HepG2 (cell line): ENCODE measurements around the gene CCDC180. TPM values are rescaled to one million over a fixed set of nuclear protein-coding genes. Genes with fewer than 3 reads are reported as not detected.
"Not testable (repeated sequence)": the region's sequence is repeated elsewhere in the genome, so short reads cannot be mapped to it uniquely, and the experiment has no call there.

Source experiments
- ATAC-seq: fragments of 200-7000 bp; cut with Tn5 transposase; 3 replicates; pipeline ENCODE4 v1.9.1; 2020; ENCODE audit warnings: mild to moderate bottlenecking, moderate library complexity
- BruUV-seq: library from RNA; stranded (reverse); fragments of 400-500 nt; replicated peaks from 2 replicates; lab custom pipeline; 2021; lab: Mats Ljungman, UMichigan
- CTCF ChIA-PET: fragments of 300-600 bp; formaldehyde crosslinking; extraction: SDS; loops from one replicate; lab custom pipeline; 2021; ENCODE audit warnings: low total read pairs, inconsistent platforms, low intra/inter-chr PET ratio; lab: Yijun Ruan, JAX
- POLR2A ChIA-PET: fragments of 350-600 bp; sonication (Branson Sonifier 250); formaldehyde crosslinking; loops from one replicate; lab custom pipeline; 2020; ENCODE audit warnings: antibody characterized with exemption, inconsistent platforms; lab: Yijun Ruan, JAX
- DNase-seq: peaks from one replicate; pipeline ENCODE4 v3.0.0-alpha.2; 2015; ENCODE audit warnings: low spot score
- FAIRE-seq: peaks from 3 replicates; lab custom pipeline; 2011; peaks lifted over from hg19 to GRCh38; lab: Jason Lieb, UNC
- H2AFZ ChIP-seq: one replicate; pipeline ENCODE4 v1.6.1; 2011; ENCODE audit warnings: low read length, inconsistent platforms
- H3K27ac ChIP-seq: fragments of 300-600 bp; 3 replicates; pipeline ENCODE4 v1.8.0; 2011; ENCODE audit warnings: mixed run types, mild to moderate bottlenecking, mixed read lengths, low read length, inconsistent platforms; ENCODE audit not compliant: insufficient read depth; ENCODE audit errors: extremely low read length
- H3K27me3 ChIP-seq, 2 experiments: fragments of 200-600 bp in 1 of 2; 2 replicates in 1 of 2; 3 replicates in 1 of 2; pipeline versions ENCODE4 v1.6.0 to v1.8.0; 2011; ENCODE audit warnings: low read length in 2 of 2, mild to moderate bottlenecking in 2 of 2, moderate library complexity in 2 of 2, inconsistent platforms in 1 of 2; ENCODE audit not compliant: insufficient read depth in 2 of 2, control insufficient read depth in 1 of 2
- H3K36me3 ChIP-seq, 2 experiments: fragments of 200-600 bp in 1 of 2; replicated peaks in 1 of 2; 2 replicates in 1 of 2; 3 replicates in 1 of 2; pipeline versions ENCODE4 v1.5.1 to v1.8.0; 2011; ENCODE audit warnings: low read length in 2 of 2, inconsistent platforms in 1 of 2; ENCODE audit not compliant: insufficient read depth in 2 of 2, control insufficient read depth in 1 of 2
- H3K4me1 ChIP-seq: 2 replicates; pipeline ENCODE4 v1.5.1; 2012; ENCODE audit warnings: low read length, inconsistent platforms; ENCODE audit not compliant: insufficient read depth
- H3K4me2 ChIP-seq: 2 replicates; pipeline ENCODE4 v1.6.0; 2011; ENCODE audit warnings: low read depth, low read length, inconsistent platforms
- H3K4me3 ChIP-seq, 3 experiments: fragments of 200-600 bp in 1 of 3; sonication (generic), shearing (Covaris generic) in 1 of 3; replicated peaks in 1 of 3; 2 replicates each; pipeline ENCODE4 v1.5.1; 2011 to 2016; ENCODE audit warnings: low read length in 3 of 3, inconsistent platforms in 2 of 3, low read depth in 2 of 3, mild to moderate bottlenecking in 2 of 3, control low read depth in 1 of 3, mixed read lengths in 1 of 3; ENCODE audit not compliant: insufficient read depth in 1 of 3
- H3K79me2 ChIP-seq: one replicate; pipeline ENCODE4 v1.6.1; 2011; ENCODE audit warnings: low read length, inconsistent platforms; ENCODE audit not compliant: insufficient read depth
- H3K9ac ChIP-seq: 2 replicates; pipeline ENCODE4 v1.6.0; 2011; ENCODE audit warnings: mild to moderate bottlenecking, low read depth, low read length, inconsistent platforms; ENCODE audit not compliant: insufficient read depth
- H3K9me3 ChIP-seq: 2 replicates; pipeline ENCODE4 v1.5.1; 2012; ENCODE audit warnings: mild to moderate bottlenecking, low read length
- H4K20me1 ChIP-seq: 2 replicates; pipeline ENCODE4 v1.6.0; 2011; ENCODE audit warnings: inconsistent platforms, mild to moderate bottlenecking, low read length, moderate library complexity; ENCODE audit not compliant: insufficient read depth
- AGO1 ChIP-seq: fragments of 200-400 bp; formaldehyde crosslinking; IDR thresholded peaks from 2 replicates; pipeline ENCODE4 v1.6.1; 2017; ENCODE audit warnings: mild to moderate bottlenecking, low read depth, low read length, moderate library complexity; ENCODE audit not compliant: poor library complexity, severe bottlenecking
- ATF6 ChIP-seq: sonication (generic); formaldehyde crosslinking; conservative IDR thresholded peaks from 2 replicates; pipeline ENCODE4 v1.4.0; 2020; ENCODE audit warnings: missing genetic modification reagents
- FOSL2 ChIP-seq: sonication (generic); formaldehyde crosslinking; IDR thresholded peaks from 2 replicates; pipeline ENCODE4 v1.4.0; 2020; ENCODE audit warnings: missing genetic modification reagents
- JUND ChIP-seq: sonication (generic); formaldehyde crosslinking; IDR thresholded peaks from 2 replicates; pipeline ENCODE4 v1.8.0; 2022; ENCODE audit warnings: mild to moderate bottlenecking, missing genetic modification reagents
- MTF1 ChIP-seq: sonication (generic); formaldehyde crosslinking; IDR thresholded peaks from 2 replicates; pipeline ENCODE4 v1.5.0; 2020; ENCODE audit warnings: missing genetic modification reagents
- REL ChIP-seq: sonication (generic); formaldehyde crosslinking; conservative IDR thresholded peaks from 2 replicates; pipeline ENCODE4 v1.8.0; 2022; ENCODE audit warnings: mild to moderate bottlenecking, missing genetic modification reagents, moderate library complexity
- SIN3A ChIP-seq: IDR thresholded peaks from 2 replicates; pipeline ENCODE4 v1.6.1; 2011; ENCODE audit warnings: low read depth, mild to moderate bottlenecking, control low read depth, low read length, borderline replicate concordance
- ZFP91 ChIP-seq: sonication (generic); formaldehyde crosslinking; IDR thresholded peaks from 2 replicates; pipeline ENCODE4 v1.9.0; 2022; ENCODE audit warnings: missing genetic modification reagents, mild to moderate bottlenecking, borderline replicate concordance
- WGBS: methylation state at CpG from one replicate; pipeline ENCODE4 v1.1.6; 2017; ENCODE audit warnings: low lambda C conversion rate; 5-methylcytosine and 5-hydroxymethylcytosine counted together
- in situ Hi-C: cut with HindIII; loops from 2 replicates; pipeline ENCODE4 v1.10.0; 2017; ENCODE audit warnings: low pct_unique_long_range_greater_than_20kb; ENCODE audit not compliant: extremely low pct_ligation_motif_present
- intact Hi-C: fragments of 100-400 bp; cut with micrococcal nuclease; formaldehyde crosslinking; loops from one replicate; pipeline ENCODE4 v1.10.0; 2022; ENCODE audit not compliant: unreplicated experiment
- polyA plus RNA-seq, 8 experiments: library from polyadenylated mRNA; depleted of rRNA in 3 of 8; stranded (reverse) in 7 of 8; unstranded in 1 of 8; fragments of >200 nt; fragmentation: Illumina TruSeq in 4 of 8; extraction: Trizol in 4 of 8; gene quantifications; 2 replicates each; pipeline versions ENCODE4 v1.2.1 to v1.2.3, GENCODE V29; 2011 to 2016; ENCODE audit warnings: low read depth in 4 of 8, missing spikeins in 1 of 8, mixed read lengths in 1 of 8; ENCODE audit not compliant: insufficient read depth in 1 of 8
- total RNA-seq, 5 experiments: library from RNA; depleted of rRNA; stranded (reverse); fragments of >200 nt; fragmentation: Illumina TruSeq; extraction: Trizol; gene quantifications; 2 replicates each; pipeline ENCODE4 v1.2.3, GENCODE V29; 2016; ENCODE audit warnings: low read depth in 1 of 5

CCDC180 gene
- total and polyA plus RNA-seq, 2 of the 13 experiments (the other 11 are each of a cell fraction or from before 2014, with no cell fraction given), result 2.2 to 2.5 TPM

DNA sequence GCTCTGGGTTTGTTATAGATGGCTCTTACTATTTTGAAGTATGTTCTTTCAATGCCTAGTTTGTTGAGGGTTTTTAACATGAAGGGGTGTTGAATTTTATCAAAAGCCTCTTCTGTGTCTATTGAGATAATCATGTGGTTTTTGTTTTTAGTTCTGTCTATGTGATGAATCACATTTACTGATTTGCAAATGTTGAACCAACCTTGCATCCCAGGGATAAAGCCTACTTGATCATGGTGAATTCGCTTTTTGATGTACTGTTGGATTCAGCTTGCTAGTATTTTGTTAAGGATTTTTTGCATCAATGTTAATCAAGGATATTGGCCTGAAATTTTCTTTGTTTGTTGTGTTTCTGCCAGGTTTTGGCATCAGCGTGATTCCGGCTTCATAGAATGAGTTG lies 25.5 kb downstream of the CCDC180 start:
- H3K27me3 ChIP-seq, result no peaks in the 10 kb centered on the region
- POLR2A ChIA-PET, result no interaction called here
- no TSS peak for BruUV-seq
- FAIRE-seq (no peak), DNase-seq (no peak), ATAC-seq (no peak)
- CTCF ChIA-PET, result no interaction called here
- no peak overlapping the region for H3K9ac ChIP-seq
- no peak overlapping the region for H3K4me3 ChIP-seq
- no peak overlapping the region for H3K27ac ChIP-seq
- no peaks in the 10 kb centered on the region for H3K9me3 ChIP-seq
- TF ChIP-seq ZFP91 (no peak), AGO1 (no peak), ATF6 (no peak), FOSL2 (CRISPR knock-in tag) (no peak), REL (no peak), JUND (CRISPR knock-in tag) (no peak), MTF1 (CRISPR knock-in tag) (no peak), SIN3A (no peak)
- 76% methylated on average over 3 of the region's 3 CpGs for whole genome bisulfite sequencing
- no peak overlapping the region for H3K4me2 ChIP-seq
- intact Hi-C loops, result no loop called here
- no peak overlapping the region for H2AFZ ChIP-seq
- no peaks in the 10 kb centered on the region for H4K20me1 ChIP-seq
- no peaks in the 10 kb centered on the region for H3K79me2 ChIP-seq
- in situ Hi-C loops, result no loop called here
- no peaks in the 10 kb centered on the region for H3K4me1 ChIP-seq
- H3K36me3 ChIP-seq, result no peaks in the 10 kb centered on the region

DNA sequence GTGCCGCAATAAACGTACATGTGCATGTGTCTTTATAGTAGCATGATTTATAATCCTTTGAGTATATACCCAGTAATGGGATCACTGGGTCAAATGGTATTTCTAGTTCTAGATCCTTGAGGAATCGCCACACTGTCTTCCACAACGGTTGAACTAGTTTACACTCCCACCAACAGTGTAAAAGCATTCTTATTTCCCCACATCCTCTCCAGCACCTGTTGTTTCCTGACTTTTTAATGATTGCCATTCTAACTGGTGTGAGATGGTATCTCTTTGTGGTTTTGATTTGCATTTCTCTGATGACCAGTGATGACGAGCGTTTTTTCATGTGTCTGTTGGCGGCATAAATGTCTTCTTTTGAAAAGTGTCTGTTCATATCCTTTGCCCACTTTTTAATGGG lies 28.2 kb downstream of the CCDC180 start:
- intact Hi-C loops, H3K27ac ChIP-seq, H3K4me3 ChIP-seq, DNase-seq, H3K4me1 ChIP-seq, POLR2A ChIA-PET, H3K79me2 ChIP-seq, FAIRE-seq, H3K4me2 ChIP-seq, H3K9me3 ChIP-seq, BruUV-seq, CTCF ChIA-PET, H2AFZ ChIP-seq, ATAC-seq, H3K27me3 ChIP-seq, in situ Hi-C loops, H4K20me1 ChIP-seq, H3K36me3 ChIP-seq, H3K9ac ChIP-seq: not testable (repeated sequence)
- 60% methylated on average over 7 of the region's 7 CpGs for WGBS
